Sigmoid colon (tissue), 4 donors: ENCODE results near the gene CERS2.

ENCODE experiments used
- EP300 ChIP-seq, 4 donors: sonication (generic); formaldehyde crosslinking; IDR thresholded peaks; one replicate each; pipeline ENCODE4 v1.6.1; 2017; ENCODE audit warnings: antibody characterized with exemption in 4 of 4
- POLR2A ChIP-seq, 2 donors: fragments of 450-650 bp; IDR thresholded peaks; one replicate each; pipeline ENCODE4 v1.6.1; 2016; ENCODE audit warnings: antibody characterized with exemption in 2 of 2, mild to moderate bottlenecking in 2 of 2, moderate library complexity in 2 of 2
- POLR2AphosphoS5 ChIP-seq, 4 donors: sonication (generic); formaldehyde crosslinking; IDR thresholded peaks; one replicate each; pipeline ENCODE4 v1.6.1; 2017; ENCODE audit warnings: antibody characterized with exemption in 4 of 4
- TF ChIP-seq, protein P1 (sequence below), 4 experiments: fragments of 450-650 bp in 3 of 4; fragments of 200-600 bp in 1 of 4; IDR thresholded peaks; one replicate each; pipeline ENCODE4 v1.5.1; 2016 to 2019; ENCODE audit warnings: antibody characterized with exemption in 4 of 4, mild to moderate bottlenecking in 3 of 4, moderate library complexity in 2 of 4

DNA sequence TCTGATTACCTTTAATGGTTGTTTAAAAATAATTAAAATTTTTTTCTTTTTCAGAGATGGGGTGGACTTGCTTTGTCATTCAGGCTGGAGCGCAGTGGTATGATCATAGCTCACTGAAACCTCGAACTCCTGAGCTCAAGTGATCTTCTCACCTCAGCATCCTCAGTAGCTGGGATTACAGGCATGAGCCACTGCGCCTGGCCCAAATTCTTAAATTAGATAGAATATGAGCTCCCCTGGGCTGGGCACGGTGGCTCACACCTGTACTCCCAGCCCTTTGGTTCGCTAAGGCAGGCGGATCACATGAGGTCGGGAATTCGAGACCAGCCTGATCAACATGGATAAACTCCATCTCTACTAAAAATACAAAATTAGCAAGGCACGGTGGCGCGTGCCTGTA, 17.0 kb downstream of the CERS2 start:
- TF ChIP-seq, protein P1, sequence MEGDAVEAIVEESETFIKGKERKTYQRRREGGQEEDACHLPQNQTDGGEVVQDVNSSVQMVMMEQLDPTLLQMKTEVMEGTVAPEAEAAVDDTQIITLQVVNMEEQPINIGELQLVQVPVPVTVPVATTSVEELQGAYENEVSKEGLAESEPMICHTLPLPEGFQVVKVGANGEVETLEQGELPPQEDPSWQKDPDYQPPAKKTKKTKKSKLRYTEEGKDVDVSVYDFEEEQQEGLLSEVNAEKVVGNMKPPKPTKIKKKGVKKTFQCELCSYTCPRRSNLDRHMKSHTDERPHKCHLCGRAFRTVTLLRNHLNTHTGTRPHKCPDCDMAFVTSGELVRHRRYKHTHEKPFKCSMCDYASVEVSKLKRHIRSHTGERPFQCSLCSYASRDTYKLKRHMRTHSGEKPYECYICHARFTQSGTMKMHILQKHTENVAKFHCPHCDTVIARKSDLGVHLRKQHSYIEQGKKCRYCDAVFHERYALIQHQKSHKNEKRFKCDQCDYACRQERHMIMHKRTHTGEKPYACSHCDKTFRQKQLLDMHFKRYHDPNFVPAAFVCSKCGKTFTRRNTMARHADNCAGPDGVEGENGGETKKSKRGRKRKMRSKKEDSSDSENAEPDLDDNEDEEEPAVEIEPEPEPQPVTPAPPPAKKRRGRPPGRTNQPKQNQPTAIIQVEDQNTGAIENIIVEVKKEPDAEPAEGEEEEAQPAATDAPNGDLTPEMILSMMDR (IDR thresholded peaks at IDR 0.05), result no peak
- TF ChIP-seq POLR2AphosphoS5 (IDR thresholded peaks at IDR 0.05) (no peak), EP300 (IDR thresholded peaks at IDR 0.05) (no peak), POLR2A (IDR thresholded peaks at IDR 0.05) (no peak)
